Upper lobe of left lung (tissue), 6 donors: ENCODE data around the gene MCAM. TPM values are rescaled to one million over a fixed set of nuclear protein-coding genes. Genes with fewer than 3 reads are reported as not detected.

Experiments used
- ATAC-seq, 2 donors: fragments of 200-7000 bp; cut with Tn5 transposase; one replicate each; pipeline ENCODE4 v1.9.1; 2022; ENCODE audit warnings: mild to moderate bottlenecking in 2 of 2, moderate library complexity in 2 of 2; ENCODE audit not compliant: low FRiP score in 2 of 2
- DNase-seq, 2 donors: peaks; one replicate each; pipeline ENCODE4 v3.0.0-alpha.2; 2019 to 2020
- H3K27ac ChIP-seq, 4 donors: fragments of 200-600 bp; sonication (generic); one replicate each; pipeline ENCODE4 v1.5.1; 2016 to 2019
- H3K27me3 ChIP-seq, 4 donors: fragments of 200-600 bp; sonication (generic); one replicate each; pipeline ENCODE4 v1.5.1; 2017 to 2019
- H3K36me3 ChIP-seq, 4 donors: fragments of 200-600 bp; sonication (generic); one replicate each; pipeline ENCODE4 v1.5.1; 2016 to 2019
- H3K4me1 ChIP-seq, 4 donors: fragments of 200-600 bp; sonication (generic); one replicate each; pipeline ENCODE4 v1.5.1; 2018 to 2019
- H3K4me3 ChIP-seq, 4 donors: fragments of 200-600 bp; sonication (generic); one replicate each; pipeline ENCODE4 v1.5.1; 2017 to 2019; ENCODE audit warnings: mild to moderate bottlenecking in 2 of 4, moderate library complexity in 1 of 4
- H3K9me3 ChIP-seq, 4 donors: fragments of 200-600 bp; sonication (generic); one replicate each; pipeline ENCODE4 v1.5.1; 2018 to 2019
- EP300 ChIP-seq, 4 donors: sonication (generic); formaldehyde crosslinking; IDR thresholded peaks; one replicate each; pipeline ENCODE4 v1.5.1; 2017; ENCODE audit warnings: antibody characterized with exemption in 4 of 4, control low read depth in 2 of 4
- POLR2A ChIP-seq, 4 donors: fragments of 450-650 bp; IDR thresholded peaks; one replicate each; pipeline ENCODE4 v1.5.1; 2016 to 2017; ENCODE audit warnings: antibody characterized with exemption in 4 of 4, mild to moderate bottlenecking in 2 of 4
- POLR2AphosphoS5 ChIP-seq, 2 donors: sonication (generic); formaldehyde crosslinking; IDR thresholded peaks; one replicate each; pipeline ENCODE4 v1.5.1; 2017; ENCODE audit warnings: antibody characterized with exemption in 2 of 2
- WGBS, 2 donors: methylation state at CpG; one replicate each; pipeline ENCODE4 v1.1.5; 2017 to 2018; 5-methylcytosine and 5-hydroxymethylcytosine counted together
- total RNA-seq, 6 donors: library from RNA; depleted of rRNA in 4 of 6; stranded (reverse); fragments of >200 nt in 4 of 6; gene quantifications; one replicate each; pipeline versions ENCODE4 v1.1.0 to v1.2.1, GENCODE V29; 2016 to 2021
- TF ChIP-seq, protein P1 (sequence below), 6 experiments: fragments of 450-650 bp in 4 of 6; fragments of 200-600 bp in 2 of 6; sonication (generic) in 2 of 6; IDR thresholded peaks; one replicate each; pipeline ENCODE4 v1.5.1; 2016 to 2019; ENCODE audit warnings: antibody characterized with exemption in 6 of 6
- donor health status: DM: no; HTN: no; CAD: no; lungs with moderate emphysema.
- donor health status: DM: no; HTN: yes; CAD: no; lungs with severe emphysema.

The MCAM gene
- total RNA-seq, 6 donors from 2014 or later: 39.8 to 222 (median 76.5) TPM

- no peak for TF ChIP-seq POLR2AphosphoS5 (IDR thresholded peaks at IDR 0.05)
- H3K36me3 ChIP-seq: no peaks in the 10 kb centered on the region
- no peaks in the 10 kb centered on the region for H3K9me3 ChIP-seq
- DNase-seq: peak in 1 of 2 donors; percentile 46
- 36 to 46% methylated on average over 14 to 15 of the region's 17 CpGs for WGBS, 2 donors
- peaks cover 0 to 31% (median 13%) of the 10 kb centered on the region in 4 donors for H3K27me3 ChIP-seq
- peak overlapping the region; percentile 88 to 96 (median 92) for H3K27ac ChIP-seq
- ATAC-seq: no peak
- peak overlapping the region in 3 of 4 donors; percentile 41 to 59 (median 57) for H3K4me3 ChIP-seq
- H3K4me1 ChIP-seq: peaks cover 52 to 74% (median 60%) of the 10 kb centered on the region in 4 donors
Measured at GRCh38 chr11:119320240-119320775, 3.4 kb upstream of the MCAM start.

DNA sequence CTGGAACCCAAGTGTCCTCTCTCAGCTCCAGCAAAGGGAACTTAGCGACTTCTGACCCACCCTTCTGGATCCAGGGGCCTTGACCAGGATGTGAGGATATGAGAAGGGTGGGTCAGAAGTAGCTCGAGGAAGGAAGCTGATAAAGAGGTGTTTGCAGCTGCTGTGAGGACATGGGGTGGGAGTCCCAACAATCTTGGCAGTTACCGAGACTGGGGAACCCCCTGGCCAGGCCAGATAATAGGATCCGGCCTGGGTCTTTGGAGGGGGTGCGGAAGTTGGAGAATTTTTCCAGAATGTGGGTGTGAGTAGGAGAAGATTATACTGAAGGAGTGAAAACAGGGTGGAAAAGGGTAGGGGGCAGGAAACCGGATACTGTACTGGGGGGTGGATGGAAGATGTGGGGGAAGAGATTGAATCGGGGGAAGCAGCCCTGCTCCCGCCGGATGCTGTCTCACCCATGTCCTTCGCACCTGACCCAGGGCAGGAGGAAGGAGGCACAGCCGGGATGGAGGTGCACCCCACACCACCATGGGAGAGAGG is 2.8 kb upstream of the MCAM start:
- no peak for DNase-seq
- Histone ChIP-seq H3K4me1 (peaks cover 55 to 79% (median 64%) of the 10 kb centered on the region in 4 donors), H3K27ac (peak overlapping the region; percentile 88 to 96 (median 92)), H3K27me3 (peaks cover 0 to 36% (median 15%) of the 10 kb centered on the region in 4 donors), H3K4me3 (peak overlapping the region in 1 of 4 donors; percentile 57), H3K36me3 (peaks cover 0 to under 1% (median 0%) of the 10 kb centered on the region in 4 donors), H3K9me3 (no peaks in the 10 kb centered on the region)
- no peak for ATAC-seq
- 41 to 52% methylated on average over 11 of the region's 11 CpGs for WGBS, 2 donors
- TF ChIP-seq EP300 (IDR thresholded peaks at IDR 0.05) (peak in 1 of 4 donors; percentile 43), POLR2A (IDR thresholded peaks at IDR 0.05) (no peak), POLR2AphosphoS5 (IDR thresholded peaks at IDR 0.05) (peak in 1 of 2 donors; percentile 58)

DNA sequence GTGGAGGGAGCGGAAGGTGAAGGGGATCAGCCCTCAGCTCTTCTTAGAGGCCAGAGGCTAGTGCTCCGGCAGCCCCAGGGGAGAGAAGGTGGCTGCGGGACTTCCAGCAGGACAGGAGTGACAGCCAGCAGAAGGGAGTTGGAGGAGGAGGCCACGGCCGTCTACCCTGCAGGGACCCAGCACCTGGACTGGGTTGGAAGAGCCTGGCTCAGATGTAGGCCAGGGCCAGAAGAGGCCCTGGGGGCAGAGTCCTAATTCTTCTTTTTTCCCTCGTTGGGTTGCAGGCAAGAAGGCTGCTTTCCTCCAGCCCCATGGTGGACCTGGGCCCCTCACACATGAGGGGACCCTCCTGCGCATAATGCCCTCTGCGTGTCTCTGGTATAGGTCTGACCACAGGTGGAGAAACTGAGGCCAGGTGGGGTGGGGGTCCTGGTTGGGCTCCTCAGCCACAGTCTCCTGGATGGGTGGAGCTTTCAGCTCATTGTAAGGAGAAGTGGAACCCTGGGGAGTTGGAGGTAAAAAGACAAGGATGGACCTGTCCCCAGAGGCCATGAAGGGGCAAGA is 2.3 kb upstream of the MCAM start:
- peaks cover 55 to 79% (median 64%) of the 10 kb centered on the region in 4 donors for H3K4me1 ChIP-seq
- peak overlapping the region; percentile 88 to 96 (median 92) for H3K27ac ChIP-seq
- peaks cover 0 to 36% (median 15%) of the 10 kb centered on the region in 4 donors for H3K27me3 ChIP-seq
- ATAC-seq (no peak), DNase-seq (no peak)
- WGBS, 2 donors: 76 to 85% methylated on average over 7 to 8 of the region's 8 CpGs
- TF ChIP-seq POLR2AphosphoS5 (IDR thresholded peaks at IDR 0.05): no peak
- TF ChIP-seq, protein P1, sequence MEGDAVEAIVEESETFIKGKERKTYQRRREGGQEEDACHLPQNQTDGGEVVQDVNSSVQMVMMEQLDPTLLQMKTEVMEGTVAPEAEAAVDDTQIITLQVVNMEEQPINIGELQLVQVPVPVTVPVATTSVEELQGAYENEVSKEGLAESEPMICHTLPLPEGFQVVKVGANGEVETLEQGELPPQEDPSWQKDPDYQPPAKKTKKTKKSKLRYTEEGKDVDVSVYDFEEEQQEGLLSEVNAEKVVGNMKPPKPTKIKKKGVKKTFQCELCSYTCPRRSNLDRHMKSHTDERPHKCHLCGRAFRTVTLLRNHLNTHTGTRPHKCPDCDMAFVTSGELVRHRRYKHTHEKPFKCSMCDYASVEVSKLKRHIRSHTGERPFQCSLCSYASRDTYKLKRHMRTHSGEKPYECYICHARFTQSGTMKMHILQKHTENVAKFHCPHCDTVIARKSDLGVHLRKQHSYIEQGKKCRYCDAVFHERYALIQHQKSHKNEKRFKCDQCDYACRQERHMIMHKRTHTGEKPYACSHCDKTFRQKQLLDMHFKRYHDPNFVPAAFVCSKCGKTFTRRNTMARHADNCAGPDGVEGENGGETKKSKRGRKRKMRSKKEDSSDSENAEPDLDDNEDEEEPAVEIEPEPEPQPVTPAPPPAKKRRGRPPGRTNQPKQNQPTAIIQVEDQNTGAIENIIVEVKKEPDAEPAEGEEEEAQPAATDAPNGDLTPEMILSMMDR (IDR thresholded peaks at IDR 0.05): peak in 1 of 6 experiments; percentile 13
- no peaks in the 10 kb centered on the region for H3K9me3 ChIP-seq
- peaks cover 0 to 6% (median 0%) of the 10 kb centered on the region in 4 donors for H3K36me3 ChIP-seq
- peak overlapping the region in 1 of 4 donors; percentile 11 for H3K4me3 ChIP-seq

DNA sequence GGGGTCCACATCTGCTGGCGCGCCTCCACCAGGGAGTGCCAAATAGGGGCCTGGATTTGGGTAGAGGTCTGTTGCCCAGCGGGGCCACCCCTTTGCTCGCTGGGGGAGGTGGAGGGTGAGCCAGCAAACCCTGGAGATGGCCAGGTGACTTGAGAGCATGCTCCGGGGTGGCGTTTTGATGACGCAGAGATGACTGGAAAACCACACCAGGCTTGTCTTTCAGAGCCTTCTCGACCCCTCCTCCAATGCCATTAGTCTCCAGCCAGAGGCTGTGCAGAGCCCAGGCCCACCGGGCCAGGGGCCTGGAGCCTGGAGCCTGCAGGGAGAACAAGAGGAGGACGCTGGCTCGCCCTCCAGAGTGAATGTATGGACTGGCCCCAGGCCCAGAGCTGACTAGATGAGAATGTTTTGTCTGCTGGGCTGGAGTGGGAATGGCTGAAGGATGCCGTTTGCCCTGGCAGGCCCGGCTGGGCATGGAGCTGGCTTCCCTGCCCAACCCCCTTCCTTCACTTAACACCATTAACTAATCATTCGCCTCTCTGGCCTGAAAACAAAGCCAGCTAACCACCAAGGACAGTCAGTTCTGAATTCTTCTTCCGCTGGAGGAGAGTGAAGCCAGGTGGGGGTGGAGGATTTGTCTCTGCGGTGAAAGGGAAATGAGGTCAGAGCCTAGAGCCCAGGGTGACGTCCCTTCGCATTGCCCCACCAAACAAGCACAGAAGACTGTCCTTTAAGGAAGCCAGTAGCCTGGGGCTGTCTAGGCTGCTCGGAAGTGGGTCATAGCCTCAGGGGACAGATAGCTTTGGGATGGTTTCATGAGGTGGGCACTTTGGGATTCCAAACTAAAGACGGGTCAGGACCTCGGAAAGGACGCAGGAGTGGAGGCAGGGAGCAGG is 1.6 kb upstream of the MCAM start:
- no peak for ATAC-seq
- 57 to 61% methylated on average over 11 to 22 of the region's 22 CpGs for WGBS, 2 donors
- DNase-seq: peak; percentile 36 to 58
- Histone ChIP-seq H3K36me3 (peaks cover 0 to 12% (median 0%) of the 10 kb centered on the region in 4 donors), H3K4me1 (peaks cover 55 to 79% (median 64%) of the 10 kb centered on the region in 4 donors), H3K4me3 (peak overlapping the region in 1 of 4 donors; percentile 4), H3K27ac (peak overlapping the region; percentile 88 to 96 (median 92)), H3K27me3 (peaks cover 0 to 36% (median 15%) of the 10 kb centered on the region in 4 donors), H3K9me3 (no peaks in the 10 kb centered on the region)
- TF ChIP-seq, protein P1 (IDR thresholded peaks at IDR 0.05): no peak
- TF ChIP-seq EP300 (IDR thresholded peaks at IDR 0.05) (peak in 1 of 4 donors; percentile 27), POLR2AphosphoS5 (IDR thresholded peaks at IDR 0.05) (peak; percentile 78 to 87), POLR2A (IDR thresholded peaks at IDR 0.05) (peak in 2 of 4 donors; percentile 15 to 43)

DNA sequence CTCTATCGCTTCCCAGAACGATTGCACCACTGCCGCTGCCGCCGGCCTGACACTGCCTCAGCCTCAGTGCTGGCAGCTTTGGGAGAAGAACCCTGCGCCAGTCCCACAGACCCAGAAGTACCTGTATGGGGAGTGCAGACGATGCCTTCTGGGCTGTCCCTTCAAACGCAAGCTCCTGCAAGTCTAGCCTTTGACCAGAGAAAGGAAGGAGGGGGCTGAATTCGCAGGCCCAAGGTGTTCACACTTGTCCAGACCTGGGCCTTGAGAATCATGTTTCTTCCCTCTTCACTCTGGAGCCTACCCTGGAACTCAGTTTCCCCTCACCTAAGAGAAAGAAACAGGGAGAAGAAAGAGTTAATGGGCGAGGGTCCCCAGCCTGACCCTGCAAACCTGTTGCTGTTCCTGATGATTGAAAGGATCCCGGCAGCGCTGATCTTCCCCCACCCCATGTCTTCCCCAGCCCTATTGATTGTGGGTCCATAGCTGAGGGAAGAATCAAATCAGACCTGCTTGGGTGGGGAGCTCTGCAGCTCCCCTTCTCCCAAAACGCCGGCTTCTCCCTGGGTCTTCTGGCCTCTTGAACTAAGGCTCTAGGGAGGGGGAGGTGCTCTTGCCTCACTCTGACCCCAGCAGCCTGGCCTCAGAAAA is 786 bp upstream of the MCAM start:
- ATAC-seq (no peak), DNase-seq (no peak)
- TF ChIP-seq, protein P1 (IDR thresholded peaks at IDR 0.05): no peak
- Histone ChIP-seq H3K27me3 (peaks cover 0 to 36% (median 15%) of the 10 kb centered on the region in 4 donors), H3K36me3 (peaks cover 0 to 19% (median 0%) of the 10 kb centered on the region in 4 donors), H3K4me3 (peak overlapping the region in 3 of 4 donors; percentile 50 to 63 (median 56)), H3K9me3 (no peaks in the 10 kb centered on the region), H3K27ac (peak overlapping the region; percentile 88 to 96 (median 92)), H3K4me1 (peaks cover 55 to 79% (median 64%) of the 10 kb centered on the region in 4 donors)
- WGBS, 2 donors: 51 to 71% methylated on average over 7 to 12 of the region's 14 CpGs
